Fibroblast of skin of abdomen (primary cell): ENCODE results near the gene PRAMEF27. TPM values are rescaled to one million over a fixed set of nuclear protein-coding genes. Genes with fewer than 3 reads are reported as not detected.
"Not testable (repeated sequence)": the region's sequence is repeated elsewhere in the genome, so short reads cannot be mapped to it uniquely, and the experiment has no call there.

Source experiments
- DNase-seq: peaks from one replicate; pipeline ENCODE4 v3.0.0-alpha.2; 2013
- polyA plus RNA-seq, 2 experiments: library from polyadenylated mRNA; unstranded; fragments of 120-200 nt; gene quantifications; one replicate each; pipeline ENCODE4 v1.2.1, GENCODE V29; 2013; ENCODE audit not compliant: insufficient read length in 2 of 2

PRAMEF27 gene
- polyA plus RNA-seq (2013, experiment 1 of 2; ENCODE audit: insufficient read length), result not detected
- polyA plus RNA-seq (2013, experiment 2 of 2; ENCODE audit: insufficient read length), result not detected

- DNase-seq, result not testable (repeated sequence)
Observed at GRCh38 chr1:13056475-13056874, at the start of gene PRAMEF27. PRAMEF27 (minus strand) TSS chr1:13056575; CDS start chr1:13053659, 2,916 bp downstream.

GRCh38 chr1:13070474-13070873, 14.1 kb upstream of the PRAMEF27 start, which contains the start of gene PRAMEF25:
PRAMEF25 (plus strand) TSS chr1:13070774; CDS start chr1:13073694, 2,920 bp downstream.
- not testable (repeated sequence) for DNase-seq

GRCh38 chr1:13019846-13020245, 36.5 kb downstream of the PRAMEF27 start:
- not testable (repeated sequence) for DNase-seq

GRCh38 chr1:13011932-13012331, 44.4 kb downstream of the PRAMEF27 start:
- DNase-seq, result not testable (repeated sequence)

- not testable (repeated sequence) for DNase-seq
Observed at GRCh38 chr1:13009348-13009747, 47.0 kb downstream of the PRAMEF27 start.

GRCh38 chr1:13005732-13006131, 50.6 kb downstream of the PRAMEF27 start:
- DNase-seq, result not testable (repeated sequence)
